Fibroblast of peridontal ligament (primary cell): ENCODE results near the gene LYRM1.
"Not testable (repeated sequence)": the region's sequence is repeated elsewhere in the genome, so short reads cannot be mapped to it uniquely, and the experiment has no call there.

Experiments
- DNase-seq: peaks from one replicate; pipeline ENCODE4 v3.0.0-alpha.2; 2010; ENCODE audit errors: extremely low read depth

Gene LYRM1

GRCh38 chr16:20931066-20931600 is 30.6 kb downstream of the LYRM1 start:
- no peak for DNase-seq

- DNase-seq, result no peak
Observed at GRCh38 chr16:20933589-20933988, 33.0 kb downstream of the LYRM1 start.

- DNase-seq, result no peak
Observed at GRCh38 chr16:20937736-20938135, 37.2 kb downstream of the LYRM1 start.

- DNase-seq, result peak; percentile 59
Observed at GRCh38 chr16:20938426-20938825, 37.9 kb downstream of the LYRM1 start.

- DNase-seq, result no peak
Observed at GRCh38 chr16:20939611-20940010, 39.0 kb downstream of the LYRM1 start.

- no peak for DNase-seq
Observed at GRCh38 chr16:20940871-20941635, 40.5 kb downstream of the LYRM1 start.

- no peak for DNase-seq
Observed at GRCh38 chr16:20941636-20941926, 41.0 kb downstream of the LYRM1 start.

GRCh38 chr16:20942256-20942655 is 41.7 kb downstream of the LYRM1 start:
- no peak for DNase-seq

- peak; percentile 38 for DNase-seq
Observed at GRCh38 chr16:20944861-20945574, 44.4 kb downstream of the LYRM1 start.

GRCh38 chr16:20945575-20945875 is 45.0 kb downstream of the LYRM1 start:
- DNase-seq, result not testable (repeated sequence)

- no peak for DNase-seq
Observed at GRCh38 chr16:20946015-20946629, 45.6 kb downstream of the LYRM1 start.

GRCh38 chr16:20948444-20948843 is 47.9 kb downstream of the LYRM1 start:
- DNase-seq, result no peak

GRCh38 chr16:20949660-20950059 is 49.1 kb downstream of the LYRM1 start:
- no peak for DNase-seq

- no peak for DNase-seq
Observed at GRCh38 chr16:20950294-20950693, 49.7 kb downstream of the LYRM1 start.

GRCh38 chr16:20952139-20952920 is 51.8 kb downstream of the LYRM1 start:
- no peak for DNase-seq

- no peak for DNase-seq
Observed at GRCh38 chr16:20954574-20954973, 54.0 kb downstream of the LYRM1 start.

GRCh38 chr16:20956319-20956718 is 55.7 kb downstream of the LYRM1 start:
- DNase-seq, result peak; percentile 57

GRCh38 chr16:20957153-20957552 is 56.6 kb downstream of the LYRM1 start:
- DNase-seq, result no peak

- no peak for DNase-seq
Observed at GRCh38 chr16:20960899-20961298, 60.3 kb downstream of the LYRM1 start.

- no peak for DNase-seq
Observed at GRCh38 chr16:20968765-20969164, 68.2 kb downstream of the LYRM1 start.

- no peak for DNase-seq
Observed at GRCh38 chr16:20969386-20969785, 68.8 kb downstream of the LYRM1 start.

- DNase-seq, result no peak
Observed at GRCh38 chr16:20971401-20971800, 70.8 kb downstream of the LYRM1 start.
